ENCODE results near the gene LYL1. TPM values are rescaled to one million over a fixed set of nuclear protein-coding genes. Genes with fewer than 3 reads are reported as not detected.

Gene LYL1
- total and polyA plus RNA-seq, 9 of the 15 experiments (the other 6 are each of a cell fraction or from before 2014, with no cell fraction given), result 1.3 to 266 (median 34.0) TPM

GRCh38 chr19:13102666-13103580, at the start of gene LYL1 (continued):
- no peak for TF ChIP-seq CHD7 (IDR thresholded peaks at IDR 0.05; ENCODE audit: low read depth, low read length)
- no peak for TF ChIP-seq CEBPG (CRISPR knock-in tag; IDR thresholded peaks at IDR 0.05)
- TF ChIP-seq CEBPG (tag; conservative IDR thresholded peaks at IDR 0.05 in 1 of 2, IDR thresholded peaks at IDR 0.05 in 1 of 2), result no peak
- peak; percentile 100 for TF ChIP-seq CXXC5 (CRISPR knock-in tag; IDR thresholded peaks at IDR 0.05)
- peak; percentile 69 for TF ChIP-seq MEF2D (tag; conservative IDR thresholded peaks at IDR 0.05; ENCODE audit: low read depth)
- no peak for TF ChIP-seq DDX20 (tag; IDR thresholded peaks at IDR 0.05; ENCODE audit: low read depth)
- TF ChIP-seq ZNF445 (CRISPR knock-in tag; IDR thresholded peaks at IDR 0.05; ENCODE audit: low read depth), result no peak
- TF ChIP-seq ZNF830 (CRISPR knock-in tag; IDR thresholded peaks at IDR 0.05), result no peak; the same call in 1 of the 2 replicates
- no peak for TF ChIP-seq MCM7 (IDR thresholded peaks at IDR 0.05)
- TF ChIP-seq ZNF354B (CRISPR knock-in tag; IDR thresholded peaks at IDR 0.05), result peak; percentile 44; the same call in 1 of the 2 replicates
- TF ChIP-seq RCOR1 (IDR thresholded peaks at IDR 0.05; ENCODE audit: borderline replicate concordance in 1 of 2, low read depth in 2 of 2, low read length in 2 of 2), result peak in 1 of 2 experiments; percentile 91; a peak in 3 of 4 replicates
- 0 out of 2 replicates have a peak, but pooled peaks have one; percentile 42 for TF ChIP-seq THRB (CRISPR knock-in tag; conservative IDR thresholded peaks at IDR 0.05)

Measured in K562 (cell line).